HG02759 (cell line): ENCODE data around the gene BRMS1L.
A peak's percentile ranks its signal among the peaks of the same experiment; 100 is the strongest.

Source experiments
- ATAC-seq: cut with Tn5 transposase; IDR thresholded peaks from one replicate; pipeline ENCODE4 v1.9.1; 2021; ENCODE audit warnings: mild to moderate bottlenecking, moderate library complexity; ENCODE audit not compliant: unreplicated experiment

The BRMS1L gene

GRCh38 chr14:35865611-35866324 is 39.6 kb downstream of the BRMS1L start:
- ATAC-seq = no peak

DNA sequence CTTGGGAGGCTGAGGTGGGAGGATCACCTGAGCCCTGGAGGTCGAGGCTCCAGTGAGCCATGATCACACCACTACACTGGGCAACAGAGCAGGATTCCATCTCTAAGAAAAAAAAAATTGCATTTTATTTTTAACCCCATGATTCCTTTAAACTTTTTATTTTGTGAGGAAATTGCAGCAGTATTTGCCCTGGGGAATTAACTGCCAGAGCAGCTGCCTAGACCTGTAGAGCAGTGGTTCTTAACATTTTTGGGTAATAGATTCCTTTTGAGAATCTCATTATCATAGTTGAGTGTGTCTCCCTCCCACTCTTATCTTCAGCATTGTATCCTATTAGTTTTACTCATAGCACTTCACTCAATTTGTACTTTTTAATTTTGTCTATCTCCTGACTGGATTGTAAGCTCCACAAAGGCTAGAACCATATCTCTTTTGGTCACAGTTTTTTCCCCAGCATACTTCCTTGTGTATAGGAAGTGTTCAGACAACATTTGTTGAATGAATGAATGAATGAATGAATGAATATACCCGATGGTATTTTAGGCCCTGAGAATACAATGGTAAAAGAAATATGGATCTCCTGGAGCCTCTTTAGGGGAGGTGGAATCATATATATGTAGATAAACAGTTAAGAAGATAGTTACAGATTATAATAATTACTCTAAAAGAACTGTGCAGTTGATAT is 40.6 kb downstream of the BRMS1L start:
- no peak for ATAC-seq

DNA sequence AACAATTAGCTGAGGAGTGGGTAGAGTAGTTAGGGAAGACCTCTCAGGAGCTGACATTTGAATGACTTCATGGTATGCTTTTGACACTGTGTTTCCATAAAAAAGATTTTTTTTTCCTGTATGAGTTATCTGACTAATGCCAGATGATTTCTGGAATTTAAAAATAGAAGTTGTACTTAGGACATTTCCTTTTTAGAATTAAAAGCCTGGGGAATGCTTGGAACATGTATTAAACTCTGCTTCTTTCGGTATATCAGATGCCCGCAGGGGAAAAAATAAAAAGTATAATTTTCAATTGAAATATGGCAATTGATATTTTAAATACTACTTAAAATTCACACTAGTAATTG is 41.1 kb downstream of the BRMS1L start:
- no peak for ATAC-seq

- no peak for ATAC-seq
Observed at GRCh38 chr14:35875296-35875695, 49.2 kb downstream of the BRMS1L start.

GRCh38 chr14:35877276-35877675 is 51.1 kb downstream of the BRMS1L start:
- ATAC-seq = no peak

GRCh38 chr14:35878272-35879150 is 52.4 kb downstream of the BRMS1L start:
- ATAC-seq = no peak

DNA sequence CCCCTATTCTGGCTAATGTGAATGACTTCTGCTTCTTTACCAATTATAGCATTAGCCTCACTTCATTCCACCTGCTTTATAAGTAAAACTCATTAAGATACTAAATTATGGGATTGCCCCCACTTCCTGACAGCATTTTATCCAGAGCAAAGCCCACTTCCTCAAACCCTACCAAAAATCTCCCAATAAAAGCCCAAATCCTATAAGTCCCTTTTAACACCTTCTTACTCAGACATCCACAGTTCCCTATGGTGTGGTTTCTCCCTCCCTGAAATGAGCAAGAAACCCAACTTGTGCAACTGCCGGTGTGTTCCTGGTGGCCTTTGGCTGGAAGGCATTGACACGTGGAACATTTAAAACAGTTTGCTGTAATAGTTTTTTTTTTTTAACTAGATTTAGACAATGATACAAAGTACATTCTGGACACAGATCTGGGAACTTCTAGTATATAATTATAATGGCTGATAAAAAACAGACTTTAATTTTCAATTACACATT is 53.1 kb downstream of the BRMS1L start:
- no peak for ATAC-seq

DNA sequence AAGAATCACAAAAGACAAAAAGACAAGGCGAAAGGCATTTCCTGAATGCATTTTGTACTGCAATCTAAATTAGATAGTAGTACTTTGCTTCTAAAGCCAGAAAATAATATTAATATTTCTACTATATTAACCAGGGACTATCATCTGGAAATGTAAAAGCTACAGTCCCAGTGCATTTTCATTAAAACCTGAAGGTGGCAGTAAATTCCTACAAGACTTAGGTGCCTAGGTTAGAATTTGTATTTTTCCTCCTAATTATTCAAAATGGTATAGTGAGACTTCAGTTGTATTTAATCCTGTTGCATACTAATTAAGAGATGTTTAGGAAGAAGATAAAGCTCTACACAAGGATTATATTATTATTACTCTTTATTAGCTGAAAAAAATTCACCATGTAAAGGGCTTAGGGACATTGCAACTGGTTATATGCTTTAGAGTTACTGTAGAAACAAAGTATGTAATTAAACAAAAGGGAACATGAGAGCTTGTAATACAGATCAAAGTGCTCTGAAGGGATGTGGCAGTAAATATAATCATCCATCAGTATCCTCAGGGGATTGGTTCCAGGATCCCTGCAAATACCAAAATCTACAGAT is 53.6 kb downstream of the BRMS1L start:
- ATAC-seq = no peak

DNA sequence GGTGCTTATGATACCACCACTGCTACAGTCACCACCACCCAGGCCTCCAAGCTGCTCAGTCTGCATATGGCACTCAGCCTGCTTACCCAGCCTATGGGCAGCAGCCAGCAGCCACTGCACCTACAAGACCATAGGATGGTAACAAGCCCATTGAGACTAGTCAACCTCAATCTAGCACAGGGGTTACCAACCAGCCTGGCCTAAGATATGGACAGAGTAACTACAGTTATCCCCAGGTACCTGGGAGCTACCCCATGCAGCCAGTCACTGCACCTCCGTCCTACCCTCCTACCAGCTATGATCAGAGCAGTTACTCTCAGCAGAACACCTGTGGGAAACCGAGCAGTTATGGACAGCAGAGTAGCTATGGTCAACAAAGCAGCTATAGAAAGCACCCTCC is 55.1 kb downstream of the BRMS1L start:
- no peak for ATAC-seq

GRCh38 chr14:35883677-35884293 is 57.6 kb downstream of the BRMS1L start:
- peak; percentile 40 for ATAC-seq

DNA sequence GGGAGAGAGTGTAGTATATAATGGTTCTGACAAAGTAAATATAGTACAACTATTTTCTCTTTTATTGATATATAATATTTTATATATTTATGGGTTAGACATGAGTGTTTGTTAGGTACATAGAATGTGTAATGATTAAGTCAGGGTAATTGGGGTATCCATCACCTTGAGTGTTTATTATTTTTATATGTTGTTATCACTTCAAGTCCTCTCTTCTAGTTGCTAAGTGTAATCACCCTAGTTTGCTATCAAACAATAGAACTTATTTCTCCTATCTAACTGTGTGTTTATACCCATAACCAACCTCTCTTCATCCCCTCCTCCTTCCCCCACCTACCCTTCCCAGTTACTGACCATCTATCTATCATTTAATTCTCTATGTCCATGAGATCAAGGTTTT is 64.2 kb downstream of the BRMS1L start:
- no peak for ATAC-seq

DNA sequence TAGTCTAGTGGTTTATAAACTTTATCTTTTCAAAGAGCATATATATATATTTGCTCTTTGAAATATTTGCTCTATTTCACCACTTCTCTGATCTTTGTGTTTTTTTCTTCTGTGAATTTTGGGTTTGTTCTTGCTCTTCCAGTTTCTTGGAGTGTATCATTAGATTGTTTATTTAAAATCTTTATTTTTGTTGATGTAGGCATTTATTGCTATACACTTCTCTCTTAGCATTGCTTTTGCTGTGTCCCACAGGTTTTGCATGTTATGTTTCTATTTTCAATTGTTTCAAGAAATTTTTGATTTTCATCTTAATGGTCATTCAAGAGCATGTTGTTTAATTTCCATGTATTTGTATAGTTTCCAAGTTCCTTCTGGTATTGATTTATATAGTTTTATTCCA is 69.1 kb downstream of the BRMS1L start:
- ATAC-seq = no peak

DNA sequence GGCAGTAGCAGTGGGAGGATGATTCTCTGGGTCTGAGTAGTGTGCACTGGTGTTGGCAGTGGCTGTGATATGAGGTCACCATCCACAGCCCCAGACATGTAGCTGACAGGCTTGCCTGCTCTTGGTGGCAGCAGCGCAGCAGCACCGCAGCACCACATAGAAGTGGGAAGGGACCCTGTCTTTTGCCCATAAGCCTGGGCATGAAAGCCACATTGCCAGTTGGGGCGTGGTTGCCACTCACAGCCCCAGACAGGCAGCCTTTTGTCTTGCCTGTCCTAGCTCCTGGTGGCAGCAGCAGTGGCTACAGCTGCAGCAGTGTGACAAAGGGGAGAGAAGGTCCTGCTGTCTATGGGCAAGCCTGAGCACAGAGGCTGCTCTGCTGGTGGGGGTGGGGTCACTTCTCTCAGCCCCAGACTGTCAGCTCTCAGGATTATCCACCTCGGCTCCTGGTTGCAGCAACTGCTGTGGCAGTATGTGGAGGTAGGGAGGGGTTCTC is 71.5 kb downstream of the BRMS1L start:
- no peak for ATAC-seq

- no peak for ATAC-seq
Observed at GRCh38 chr14:35898217-35898775, 72.2 kb downstream of the BRMS1L start.

GRCh38 chr14:35900741-35901140 is 74.6 kb downstream of the BRMS1L start:
- ATAC-seq = no peak

GRCh38 chr14:35909665-35910064 is 83.5 kb downstream of the BRMS1L start:
- ATAC-seq = no peak

DNA sequence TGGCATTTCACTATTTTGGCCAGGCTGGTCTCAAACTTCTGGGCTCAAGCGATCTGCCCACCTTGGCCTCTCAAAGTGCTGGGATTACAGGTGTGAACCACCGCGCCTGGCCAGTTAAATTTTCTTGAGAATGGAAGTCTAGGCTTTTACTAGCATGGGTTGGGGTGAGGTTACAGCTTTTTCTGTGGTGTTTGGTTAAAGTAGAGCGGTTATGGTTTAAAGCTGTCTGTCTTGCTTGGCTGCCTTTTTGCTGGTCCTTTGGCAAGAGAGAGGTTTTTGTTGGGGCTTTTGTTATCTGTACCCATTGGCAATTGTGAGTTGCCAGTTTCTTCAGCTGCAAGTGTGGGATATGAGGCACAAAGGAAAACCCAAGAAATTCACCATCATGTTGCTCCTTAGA is 84.1 kb downstream of the BRMS1L start:
- ATAC-seq = no peak

- no peak for ATAC-seq
Observed at GRCh38 chr14:35911097-35911496, 85.0 kb downstream of the BRMS1L start.

GRCh38 chr14:35915185-35915584 is 89.0 kb downstream of the BRMS1L start:
- ATAC-seq = no peak

- no peak for ATAC-seq
Observed at GRCh38 chr14:35915775-35916174, 89.6 kb downstream of the BRMS1L start.
